Endodermal cell (in vitro differentiated cells): ENCODE results near the gene TAS2R4. TPM values are rescaled to one million over a fixed set of nuclear protein-coding genes. Genes with fewer than 3 reads are reported as not detected.
"Not testable (repeated sequence)": the region's sequence is repeated elsewhere in the genome, so short reads cannot be mapped to it uniquely, and the experiment has no call there.

Experiments
- DNase-seq: peaks from one replicate; pipeline ENCODE4 v3.0.0-alpha.2; 2017
- H3K27ac ChIP-seq: 2 replicates; pipeline ENCODE4 v1.5.1; 2013; ENCODE audit warnings: mild to moderate bottlenecking, low read depth, low read length, moderate library complexity
- H3K27me3 ChIP-seq: 2 replicates; pipeline ENCODE4 v1.6.1; 2013; ENCODE audit warnings: mild to moderate bottlenecking, low read length, moderate library complexity; ENCODE audit not compliant: insufficient read depth, control insufficient read depth, poor library complexity, severe bottlenecking
- H3K36me3 ChIP-seq: 2 replicates; pipeline ENCODE4 v1.7.0; 2013; ENCODE audit warnings: mild to moderate bottlenecking, low read length, moderate library complexity; ENCODE audit not compliant: control insufficient read depth, insufficient read depth
- H3K4me1 ChIP-seq: one replicate; pipeline ENCODE4 v1.7.0; 2013; ENCODE audit warnings: low read length; ENCODE audit not compliant: control insufficient read depth, insufficient read depth
- H3K4me3 ChIP-seq: 2 replicates; pipeline ENCODE4 v1.5.1; 2013; ENCODE audit warnings: mild to moderate bottlenecking, low read length, moderate library complexity
- H3K9ac ChIP-seq: 2 replicates; pipeline ENCODE4 v1.6.1; 2013; ENCODE audit warnings: mild to moderate bottlenecking, low read length, moderate library complexity; ENCODE audit not compliant: poor library complexity, severe bottlenecking; ENCODE audit errors: extremely low read depth
- H3K9me3 ChIP-seq: 2 replicates; pipeline ENCODE4 v1.6.1; 2013; ENCODE audit warnings: mild to moderate bottlenecking, low read length, moderate library complexity; ENCODE audit not compliant: control insufficient read depth
- H3K27ac Mint-ChIP-seq: 2 replicates; pipeline ENCODE4 v1.8.0; 2020; ENCODE audit warnings: mixed read lengths
- H3K27me3 Mint-ChIP-seq: 2 replicates; pipeline ENCODE4 v1.8.0; 2021; ENCODE audit warnings: mild to moderate bottlenecking, mixed read lengths; ENCODE audit not compliant: insufficient read depth
- H3K36me3 Mint-ChIP-seq: 2 replicates; pipeline ENCODE4 v1.8.0; 2020; ENCODE audit warnings: low read depth, mixed read lengths
- H3K4me1 Mint-ChIP-seq: 2 replicates; pipeline ENCODE4 v1.8.0; 2020; ENCODE audit warnings: mixed read lengths
- H3K4me3 Mint-ChIP-seq: 2 replicates; pipeline ENCODE4 v1.8.0; 2020; ENCODE audit warnings: mild to moderate bottlenecking, moderate library complexity, mixed read lengths
- H3K9me3 Mint-ChIP-seq: 2 replicates; pipeline ENCODE4 v1.8.0; 2020; ENCODE audit warnings: mild to moderate bottlenecking, mixed read lengths
- CTCF ChIP-seq: fragments of 200-600 bp; sonication (generic); conservative IDR thresholded peaks from 2 replicates; pipeline ENCODE4 v1.5.0; 2021; ENCODE audit warnings: antibody characterized with exemption, mild to moderate bottlenecking
- WGBS, 2 experiments: methylation state at CpG; one replicate each; pipeline versions ENCODE4 v1.1.5 to v1.1.7; 2013; ENCODE audit warnings: missing lambda C conversion rate in 2 of 2, mixed read lengths in 1 of 2; ENCODE audit not compliant: insufficient coverage in 1 of 2, insufficient read length in 1 of 2; 5-methylcytosine and 5-hydroxymethylcytosine counted together
- total RNA-seq, 2 donors: library from RNA; stranded (reverse); fragmentation: NEBNext Ultra II Directional in 1 of 2; extraction: Animal tissue kit (Norgen Biotek cat#: 25700) in 1 of 2; gene quantifications; 2 replicates in 1 of 2; 3 replicates in 1 of 2; pipeline ENCODE4 v1.2.1, GENCODE V29; 2021

TAS2R4 gene
- total RNA-seq, 2 donors from 2014 or later = 2.3 to 2.5 TPM

GRCh38 chr7:141820067-141820466 is 43.6 kb downstream of the TAS2R4 start:
- H3K27me3 ChIP-seq = no peaks in the 10 kb centered on the region
- H3K27ac ChIP-seq = no peak overlapping the region
- DNase-seq = no peak
- WGBS, 2 experiments = 71% methylated on average over 1 of the region's 1 CpG; no CpG with 5 or more reads in 1 of the 2 experiments
- Mint-ChIP-seq H3K4me3 (no peak overlapping the region), H3K27me3 (no peaks in the 10 kb centered on the region), H3K27ac (no peak overlapping the region), H3K4me1 (no peaks in the 10 kb centered on the region), H3K36me3 (no peaks in the 10 kb centered on the region), H3K9me3 (peaks cover 40% of the 10 kb centered on the region)
- no peaks in the 10 kb centered on the region for H3K4me1 ChIP-seq
- no peak overlapping the region for H3K9ac ChIP-seq
- no peak for TF ChIP-seq CTCF
- H3K9me3 ChIP-seq = peaks cover 17% of the 10 kb centered on the region
- no peaks in the 10 kb centered on the region for H3K36me3 ChIP-seq
- H3K4me3 ChIP-seq = no peak overlapping the region

GRCh38 chr7:141822432-141822831 is 46.0 kb downstream of the TAS2R4 start:
- not testable (repeated sequence) for H3K36me3 Mint-ChIP-seq, DNase-seq, H3K36me3 ChIP-seq, H3K4me3 Mint-ChIP-seq, H3K27ac Mint-ChIP-seq, H3K27me3 ChIP-seq, H3K9ac ChIP-seq, H3K4me3 ChIP-seq, H3K4me1 Mint-ChIP-seq, H3K27ac ChIP-seq, H3K27me3 Mint-ChIP-seq, H3K4me1 ChIP-seq
- peaks cover 43% of the 10 kb centered on the region for H3K9me3 Mint-ChIP-seq
- peaks cover 17% of the 10 kb centered on the region for H3K9me3 ChIP-seq

Other genes with a start within 250 kb of the TAS2R4 start
- gene AGK, start 225.3 kb upstream of the TAS2R4 start, total RNA-seq = 10 to 100 TPM; 30.2 to 41.7 TPM
- gene DENND11, start 74.5 kb upstream of the TAS2R4 start, total RNA-seq = 10 to 100 TPM; 24.5 to 25.4 TPM
- not detected for gene WEE2, start 68.3 kb upstream of the TAS2R4 start, total RNA-seq
- 100 to 1,000 TPM; 179 to 194 TPM for gene SSBP1, start 38.3 kb upstream of the TAS2R4 start, total RNA-seq
- gene TAS2R3, start 12.6 kb upstream of the TAS2R4 start, total RNA-seq = 1 to 10 TPM; 1.6 to 2.6 TPM
- gene TAS2R5, start 13.5 kb downstream of the TAS2R4 start, total RNA-seq = 1 to 10 TPM; 3.1 to 3.6 TPM
- gene PRSS37, start 64.8 kb downstream of the TAS2R4 start, total RNA-seq = not detected
- not detected for gene OR9A4, start 139.7 kb downstream of the TAS2R4 start, total RNA-seq
- gene CLEC5A, start 170.3 kb downstream of the TAS2R4 start, total RNA-seq = not detected
- gene TAS2R38, start 197.1 kb downstream of the TAS2R4 start, total RNA-seq = not detected
- under 1 TPM; 0.33 to 0.37 TPM for gene MGAM, start 219.2 kb downstream of the TAS2R4 start, total RNA-seq